Esophagus squamous epithelium (tissue), 4 donors: Measurements from ENCODE around the gene LRRC32.

Experiments
- POLR2A ChIP-seq, 4 donors: fragments of 450-650 bp; IDR thresholded peaks; one replicate each; pipeline ENCODE4 v1.6.1; 2017; ENCODE audit warnings: antibody characterized with exemption in 4 of 4, mild to moderate bottlenecking in 4 of 4, moderate library complexity in 3 of 4
- TF ChIP-seq, protein P1 (sequence below), 6 experiments: fragments of 450-650 bp in 4 of 6; fragments of 200-600 bp in 2 of 6; sonication (generic) in 2 of 6; IDR thresholded peaks; one replicate each; pipeline ENCODE4 v1.5.1; 2016 to 2019; ENCODE audit warnings: antibody characterized with exemption in 6 of 6, mild to moderate bottlenecking in 4 of 6, moderate library complexity in 4 of 6

DNA sequence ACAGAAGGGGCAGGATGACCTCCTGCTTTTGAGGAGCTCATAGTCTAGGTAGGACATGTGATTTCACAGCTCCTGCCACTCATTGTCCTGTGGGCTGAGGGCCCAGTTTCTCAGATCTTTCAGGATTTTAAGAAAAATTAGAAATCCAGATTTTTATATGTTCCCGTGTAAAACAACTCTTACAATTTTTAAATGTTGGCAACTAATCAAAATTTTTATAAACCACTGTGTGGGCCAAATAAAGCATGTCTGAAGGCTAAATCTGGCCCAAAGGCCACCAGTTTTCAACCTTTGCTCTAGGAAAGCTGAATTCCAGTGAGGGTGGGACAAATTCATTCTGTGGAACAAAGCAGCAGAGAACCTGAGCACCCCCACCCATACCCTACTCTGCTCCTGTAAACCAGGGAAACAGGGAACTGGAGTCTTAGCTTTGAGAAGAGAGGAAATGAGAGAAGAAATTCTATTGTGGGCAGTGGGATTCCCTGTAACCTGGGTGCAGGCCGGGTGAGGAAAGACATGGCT, 20.6 kb downstream of the LRRC32 start:
- TF ChIP-seq, protein P1, sequence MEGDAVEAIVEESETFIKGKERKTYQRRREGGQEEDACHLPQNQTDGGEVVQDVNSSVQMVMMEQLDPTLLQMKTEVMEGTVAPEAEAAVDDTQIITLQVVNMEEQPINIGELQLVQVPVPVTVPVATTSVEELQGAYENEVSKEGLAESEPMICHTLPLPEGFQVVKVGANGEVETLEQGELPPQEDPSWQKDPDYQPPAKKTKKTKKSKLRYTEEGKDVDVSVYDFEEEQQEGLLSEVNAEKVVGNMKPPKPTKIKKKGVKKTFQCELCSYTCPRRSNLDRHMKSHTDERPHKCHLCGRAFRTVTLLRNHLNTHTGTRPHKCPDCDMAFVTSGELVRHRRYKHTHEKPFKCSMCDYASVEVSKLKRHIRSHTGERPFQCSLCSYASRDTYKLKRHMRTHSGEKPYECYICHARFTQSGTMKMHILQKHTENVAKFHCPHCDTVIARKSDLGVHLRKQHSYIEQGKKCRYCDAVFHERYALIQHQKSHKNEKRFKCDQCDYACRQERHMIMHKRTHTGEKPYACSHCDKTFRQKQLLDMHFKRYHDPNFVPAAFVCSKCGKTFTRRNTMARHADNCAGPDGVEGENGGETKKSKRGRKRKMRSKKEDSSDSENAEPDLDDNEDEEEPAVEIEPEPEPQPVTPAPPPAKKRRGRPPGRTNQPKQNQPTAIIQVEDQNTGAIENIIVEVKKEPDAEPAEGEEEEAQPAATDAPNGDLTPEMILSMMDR (IDR thresholded peaks at IDR 0.05): no peak
- TF ChIP-seq POLR2A (IDR thresholded peaks at IDR 0.05): no peak
